ENCODE results near the gene GNG13. TPM values are rescaled to one million over a fixed set of nuclear protein-coding genes. Genes with fewer than 3 reads are reported as not detected.

The GNG13 gene
- total and polyA plus RNA-seq, 9 of the 15 experiments (the other 6 are each of a cell fraction or from before 2014, with no cell fraction given), result not detected

DNA sequence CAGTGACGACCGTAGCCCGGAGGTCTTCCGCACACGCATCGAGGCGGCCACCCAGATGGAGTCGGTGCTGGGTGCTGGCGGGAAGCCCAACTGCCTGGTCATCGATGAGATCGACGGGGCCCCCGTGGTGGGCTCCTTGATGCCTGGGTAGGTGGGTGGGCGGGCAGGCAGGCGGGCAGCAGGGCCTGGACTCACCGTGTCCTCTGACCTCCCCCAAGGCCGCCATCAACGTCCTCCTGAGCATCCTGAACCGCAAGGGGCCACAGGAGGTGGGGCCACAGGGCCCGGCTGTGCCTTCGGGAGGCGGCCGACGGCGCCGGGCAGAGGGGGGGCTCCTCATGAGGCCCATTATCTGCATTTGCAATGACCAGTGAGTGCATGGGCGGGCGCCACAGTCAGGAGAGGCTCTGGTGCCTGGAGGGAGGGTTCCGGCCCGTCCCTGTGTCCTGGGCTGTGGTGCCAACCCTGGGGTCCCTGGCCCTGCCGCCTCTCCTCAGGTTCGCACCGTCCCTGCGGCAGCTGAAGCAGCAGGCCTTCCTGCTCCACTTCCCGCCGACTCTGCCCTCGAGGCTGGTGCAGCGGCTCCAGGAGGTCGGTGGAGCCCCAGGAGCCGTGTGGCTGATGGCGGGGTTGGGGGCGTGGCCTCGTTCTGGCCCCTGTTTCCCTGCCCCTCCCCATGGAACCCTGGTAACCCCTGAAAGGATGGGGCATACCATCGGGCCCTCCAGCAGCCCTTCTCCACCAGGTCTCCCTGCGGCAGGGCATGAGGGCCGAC is 8.1 kb downstream of the GNG13 start (continued):
- TF ChIP-seq, protein P1, sequence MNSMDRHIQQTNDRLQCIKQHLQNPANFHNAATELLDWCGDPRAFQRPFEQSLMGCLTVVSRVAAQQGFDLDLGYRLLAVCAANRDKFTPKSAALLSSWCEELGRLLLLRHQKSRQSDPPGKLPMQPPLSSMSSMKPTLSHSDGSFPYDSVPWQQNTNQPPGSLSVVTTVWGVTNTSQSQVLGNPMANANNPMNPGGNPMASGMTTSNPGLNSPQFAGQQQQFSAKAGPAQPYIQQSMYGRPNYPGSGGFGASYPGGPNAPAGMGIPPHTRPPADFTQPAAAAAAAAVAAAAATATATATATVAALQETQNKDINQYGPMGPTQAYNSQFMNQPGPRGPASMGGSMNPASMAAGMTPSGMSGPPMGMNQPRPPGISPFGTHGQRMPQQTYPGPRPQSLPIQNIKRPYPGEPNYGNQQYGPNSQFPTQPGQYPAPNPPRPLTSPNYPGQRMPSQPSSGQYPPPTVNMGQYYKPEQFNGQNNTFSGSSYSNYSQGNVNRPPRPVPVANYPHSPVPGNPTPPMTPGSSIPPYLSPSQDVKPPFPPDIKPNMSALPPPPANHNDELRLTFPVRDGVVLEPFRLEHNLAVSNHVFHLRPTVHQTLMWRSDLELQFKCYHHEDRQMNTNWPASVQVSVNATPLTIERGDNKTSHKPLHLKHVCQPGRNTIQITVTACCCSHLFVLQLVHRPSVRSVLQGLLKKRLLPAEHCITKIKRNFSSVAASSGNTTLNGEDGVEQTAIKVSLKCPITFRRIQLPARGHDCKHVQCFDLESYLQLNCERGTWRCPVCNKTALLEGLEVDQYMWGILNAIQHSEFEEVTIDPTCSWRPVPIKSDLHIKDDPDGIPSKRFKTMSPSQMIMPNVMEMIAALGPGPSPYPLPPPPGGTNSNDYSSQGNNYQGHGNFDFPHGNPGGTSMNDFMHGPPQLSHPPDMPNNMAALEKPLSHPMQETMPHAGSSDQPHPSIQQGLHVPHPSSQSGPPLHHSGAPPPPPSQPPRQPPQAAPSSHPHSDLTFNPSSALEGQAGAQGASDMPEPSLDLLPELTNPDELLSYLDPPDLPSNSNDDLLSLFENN (IDR thresholded peaks at IDR 0.05; ENCODE audit: low read depth in 2 of 2, low read length in 2 of 2), result no peak
- peak; percentile 45 for TF ChIP-seq PCBP1 (IDR thresholded peaks at IDR 0.05; ENCODE audit: low read depth, low read length, poor library complexity, severe bottlenecking)

DNA sequence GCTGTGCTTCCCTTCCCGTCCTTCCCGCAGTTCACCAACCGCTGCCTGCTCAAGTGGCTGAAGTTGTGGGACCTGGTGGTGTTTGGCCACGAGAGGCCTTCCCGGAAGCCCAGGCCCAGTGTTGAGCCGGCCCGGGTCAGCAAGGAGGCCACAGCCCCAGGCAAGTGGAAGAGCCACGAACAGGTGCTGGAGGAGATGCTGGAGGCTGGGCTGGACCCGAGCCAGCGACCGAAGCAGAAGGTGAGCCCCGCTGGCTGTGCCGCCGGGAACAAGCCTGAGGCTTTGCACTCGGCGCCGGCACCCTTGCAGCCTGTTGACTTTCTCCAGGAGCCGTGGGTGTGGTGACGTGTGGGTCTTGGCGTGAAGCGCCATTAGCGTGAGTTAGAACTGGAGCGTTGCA is 9.4 kb downstream of the GNG13 start:
- H3K9me3 ChIP-seq (replicated peaks; ENCODE audit: control insufficient read depth, insufficient read depth, low read depth, low read length), result no peaks in the 10 kb centered on the region
- no peak for DNase-seq (ENCODE audit: extremely low read depth in 1 of 4, low spot score in 3 of 4)
- intact Hi-C loops (cut with micrococcal nuclease) (no loop called here), in situ Hi-C loops (cut with MboI) (no loop called here)
- H3K4me3 ChIP-seq, result no peak overlapping the region
- WGBS (ENCODE audit: insufficient coverage, low coverage, missing lambda C conversion rate), result 98% methylated on average over 23 of the region's 23 CpGs
- TF ChIP-seq ZC3H4 (CRISPR knock-in tag; IDR thresholded peaks at IDR 0.05; ENCODE audit: borderline replicate concordance) (no peak), RBFOX2 (IDR thresholded peaks at IDR 0.05; ENCODE audit: low read depth, low read length) (peak; percentile 20; the same call in 1 of the 2 replicates)
- CTCF ChIA-PET (ENCODE audit: low intra/inter-chr PET ratio), result no interaction called here
- ATAC-seq, result no peak
- H3K4me1 ChIP-seq (replicated peaks in 1 of 2; ENCODE audit: control insufficient read depth in 2 of 2, insufficient read depth in 2 of 2, low read length in 2 of 2), result peaks cover 13 to 92% of the 10 kb centered on the region in 2 experiments; a peak in 4 of 5 replicates
- BruUV-seq (replicated peaks), result no TSS peak
- H3K27ac ChIP-seq (ENCODE audit: extremely low read depth, low read depth, low read length), result no peak overlapping the region
- H3K79me2 ChIP-seq (ENCODE audit: control insufficient read depth, insufficient read depth, low read length), result peaks cover 29% of the 10 kb centered on the region
- no peak overlapping the region for H2AFZ ChIP-seq (ENCODE audit: low read depth, low read length)
- H3K9me1 ChIP-seq (ENCODE audit: control insufficient read depth, insufficient read depth, low read length), result no peaks in the 10 kb centered on the region
- FAIRE-seq, result no peak
- no peak overlapping the region for H3K4me2 ChIP-seq (ENCODE audit: insufficient read depth, low read length)
- no peaks in the 10 kb centered on the region for H3K27me3 ChIP-seq (ENCODE audit: control insufficient read depth in 2 of 2, insufficient read depth in 2 of 2, low read length in 2 of 2)
- peaks cover 67% of the 10 kb centered on the region; the same call in 2 of the 3 replicates for H3K36me3 ChIP-seq (ENCODE audit: control insufficient read depth, insufficient read depth, low read length)
- 0 out of 2 replicates have a peak, but pooled peaks cover 4% of the 10 kb centered on the region for H4K20me1 ChIP-seq (replicated peaks; ENCODE audit: control insufficient read depth, insufficient read depth, low read length)
- H3K9ac ChIP-seq (ENCODE audit: insufficient read depth in 1 of 2, low read depth in 2 of 2, low read length in 2 of 2), result 0 out of 4 replicates have a peak overlapping the region, but pooled peaks of 1 of the 2 experiments have one; percentile 31
- POLR2A ChIA-PET, result no interaction called here

All from K562 (cell line).